ENCODE measurements around the gene OR52L1. TPM values are rescaled to one million over a fixed set of nuclear protein-coding genes. Genes with fewer than 3 reads are reported as not detected.

The OR52L1 gene
- total RNA-seq, 1 donor from 2014 or later, result not detected

DNA sequence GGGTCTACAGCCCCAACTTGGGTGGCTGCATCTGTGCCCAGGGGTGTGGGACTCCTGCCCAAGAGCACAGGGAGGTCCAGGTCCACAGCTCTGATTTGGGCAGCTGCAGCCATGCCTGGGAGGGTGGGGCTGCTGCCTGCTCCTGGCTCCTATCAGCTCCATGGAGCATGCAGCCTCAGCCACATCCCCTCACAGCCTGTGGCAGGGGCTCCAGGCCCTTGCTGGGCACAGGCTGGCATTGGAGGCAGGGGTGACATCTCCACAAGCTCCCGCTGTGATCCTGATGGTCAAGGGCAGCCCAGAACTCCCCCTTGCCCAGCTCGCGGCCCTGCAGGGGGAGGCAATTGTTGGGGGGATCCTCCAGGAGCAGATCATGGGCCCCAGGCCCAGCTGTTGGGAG is 26.3 kb upstream of the OR52L1 start:
- TF ChIP-seq POLR2AphosphoS5 (IDR thresholded peaks at IDR 0.05; ENCODE audit: insufficient read depth in 1 of 2, low read depth in 1 of 2) (no peak), POLR2A (IDR thresholded peaks at IDR 0.05) (no peak)
- TF ChIP-seq, protein P1, sequence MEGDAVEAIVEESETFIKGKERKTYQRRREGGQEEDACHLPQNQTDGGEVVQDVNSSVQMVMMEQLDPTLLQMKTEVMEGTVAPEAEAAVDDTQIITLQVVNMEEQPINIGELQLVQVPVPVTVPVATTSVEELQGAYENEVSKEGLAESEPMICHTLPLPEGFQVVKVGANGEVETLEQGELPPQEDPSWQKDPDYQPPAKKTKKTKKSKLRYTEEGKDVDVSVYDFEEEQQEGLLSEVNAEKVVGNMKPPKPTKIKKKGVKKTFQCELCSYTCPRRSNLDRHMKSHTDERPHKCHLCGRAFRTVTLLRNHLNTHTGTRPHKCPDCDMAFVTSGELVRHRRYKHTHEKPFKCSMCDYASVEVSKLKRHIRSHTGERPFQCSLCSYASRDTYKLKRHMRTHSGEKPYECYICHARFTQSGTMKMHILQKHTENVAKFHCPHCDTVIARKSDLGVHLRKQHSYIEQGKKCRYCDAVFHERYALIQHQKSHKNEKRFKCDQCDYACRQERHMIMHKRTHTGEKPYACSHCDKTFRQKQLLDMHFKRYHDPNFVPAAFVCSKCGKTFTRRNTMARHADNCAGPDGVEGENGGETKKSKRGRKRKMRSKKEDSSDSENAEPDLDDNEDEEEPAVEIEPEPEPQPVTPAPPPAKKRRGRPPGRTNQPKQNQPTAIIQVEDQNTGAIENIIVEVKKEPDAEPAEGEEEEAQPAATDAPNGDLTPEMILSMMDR (IDR thresholded peaks at IDR 0.05), result no peak
- intact Hi-C loops (cut with DNase I), result no loop called here
- no peaks in the 10 kb centered on the region for H3K9me3 ChIP-seq
- no peaks in the 10 kb centered on the region for H3K36me3 ChIP-seq
- H3K27me3 ChIP-seq, result no peaks in the 10 kb centered on the region
- H3K4me3 ChIP-seq, result no peak overlapping the region
- H3K27ac ChIP-seq, result no peak overlapping the region
- H3K4me1 ChIP-seq, result no peaks in the 10 kb centered on the region
- no peak for DNase-seq (ENCODE audit: extremely low spot score in 2 of 2)

DNA sequence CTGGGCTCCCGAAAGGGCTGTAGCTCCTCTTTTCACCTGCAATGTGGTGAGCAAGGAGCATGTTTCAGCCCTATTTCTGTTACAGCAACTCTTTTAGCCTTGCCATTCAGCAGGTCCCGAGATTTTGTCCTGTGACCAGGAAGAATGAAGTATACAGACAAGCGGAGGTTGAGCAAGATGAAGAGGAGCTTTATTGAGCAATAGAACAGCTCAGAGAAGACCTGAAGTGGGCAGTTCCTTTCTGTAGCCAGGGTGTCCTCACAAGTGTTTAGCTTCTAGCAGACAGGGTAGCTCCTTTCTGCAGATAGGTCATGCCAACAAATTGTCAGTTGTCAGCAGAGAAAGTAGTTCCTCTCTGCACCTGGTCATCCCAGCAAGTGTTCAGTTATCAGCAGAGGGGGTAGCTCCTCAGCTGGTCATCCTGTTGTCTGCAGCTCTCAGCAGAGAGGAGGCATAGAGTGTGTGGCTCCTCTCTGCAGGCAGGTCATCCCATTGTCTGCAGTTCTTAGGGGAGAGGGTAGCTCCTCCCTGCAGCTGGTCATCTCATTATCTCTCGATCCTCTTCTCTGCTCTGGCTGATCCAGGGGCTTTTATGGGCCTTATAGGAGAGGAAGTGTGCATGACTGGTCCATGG is 25.4 kb upstream of the OR52L1 start:
- Histone ChIP-seq H3K27ac (no peak overlapping the region), H3K4me1 (no peaks in the 10 kb centered on the region), H3K4me3 (no peak overlapping the region), H3K36me3 (no peaks in the 10 kb centered on the region), H3K9me3 (no peaks in the 10 kb centered on the region), H3K27me3 (no peaks in the 10 kb centered on the region)
- TF ChIP-seq, protein P1 (IDR thresholded peaks at IDR 0.05), result no peak
- no peak for TF ChIP-seq POLR2AphosphoS5 (IDR thresholded peaks at IDR 0.05; ENCODE audit: insufficient read depth in 1 of 2, low read depth in 1 of 2)
- TF ChIP-seq POLR2A (IDR thresholded peaks at IDR 0.05), result no peak
- intact Hi-C loops (cut with DNase I), result no loop called here
- DNase-seq (ENCODE audit: extremely low spot score in 2 of 2), result no peak

DNA sequence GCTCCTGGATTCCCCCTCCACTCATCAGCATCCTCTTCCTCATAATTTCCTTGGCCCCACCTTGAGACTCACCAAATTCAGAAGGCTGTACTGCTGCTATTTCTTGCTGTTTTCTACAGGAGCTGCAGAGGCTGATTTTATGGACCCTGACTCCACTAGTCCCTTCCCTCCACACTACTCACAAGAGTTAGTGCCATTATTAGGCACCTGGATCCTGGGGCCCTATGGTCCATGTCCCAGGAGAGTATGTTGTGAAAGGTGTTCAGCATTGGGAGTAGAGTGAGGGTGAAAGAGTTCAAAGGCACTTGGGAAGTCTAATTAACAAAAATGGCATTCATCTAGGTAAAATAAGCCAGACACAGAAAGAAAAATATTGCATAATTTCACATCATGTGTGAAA is 20.1 kb upstream of the OR52L1 start, which contains the start of gene OR56A4:
Gene OR56A4 (minus strand): TSS at position 101 of the 400 bp plus-strand sequence. CDS start 3,954 bp downstream, outside the sequence.
- intact Hi-C loops (cut with DNase I), result no loop called here
- no peaks in the 10 kb centered on the region for H3K4me1 ChIP-seq
- no peaks in the 10 kb centered on the region for H3K36me3 ChIP-seq
- no peak within 1 kb of the TSS for H3K4me3 ChIP-seq
- H3K27me3 ChIP-seq, result no peaks in the 10 kb centered on the region
- H3K9me3 ChIP-seq, result no peaks in the 10 kb centered on the region
- no peak for TF ChIP-seq POLR2A (IDR thresholded peaks at IDR 0.05)
- TF ChIP-seq, protein P1 (IDR thresholded peaks at IDR 0.05), result no peak
- TF ChIP-seq POLR2AphosphoS5 (IDR thresholded peaks at IDR 0.05; ENCODE audit: insufficient read depth in 1 of 2, low read depth in 1 of 2), result no peak
- H3K27ac ChIP-seq, result no peak within 1 kb of the TSS
- DNase-seq (ENCODE audit: extremely low spot score in 2 of 2), result no peak

DNA sequence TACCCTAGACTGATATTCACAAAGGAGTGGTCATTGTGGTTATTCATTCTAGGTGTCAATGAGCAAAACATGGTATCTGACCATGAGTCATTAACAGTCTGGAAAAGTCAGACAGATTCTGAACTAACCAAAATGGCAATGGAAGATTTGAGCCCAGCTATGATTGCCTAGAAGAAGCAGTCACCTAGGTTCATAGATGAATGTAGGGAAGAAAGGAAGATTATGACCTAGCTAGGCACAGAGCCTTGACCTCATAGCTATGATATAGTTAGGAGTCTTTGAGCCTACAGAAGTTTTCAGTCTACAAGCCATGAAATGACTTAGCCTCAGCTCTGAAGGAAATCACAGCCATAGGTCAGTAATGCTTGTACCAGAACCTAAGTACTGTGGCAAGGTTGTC is 19.6 kb upstream of the OR52L1 start:
- Histone ChIP-seq H3K9me3 (no peaks in the 10 kb centered on the region), H3K27me3 (no peaks in the 10 kb centered on the region), H3K4me1 (no peaks in the 10 kb centered on the region), H3K27ac (no peak overlapping the region), H3K4me3 (no peak overlapping the region), H3K36me3 (no peaks in the 10 kb centered on the region)
- DNase-seq (ENCODE audit: extremely low spot score in 2 of 2), result no peak
- intact Hi-C loops (cut with DNase I), result no loop called here
- TF ChIP-seq, protein P1 (IDR thresholded peaks at IDR 0.05), result no peak
- no peak for TF ChIP-seq POLR2AphosphoS5 (IDR thresholded peaks at IDR 0.05; ENCODE audit: insufficient read depth in 1 of 2, low read depth in 1 of 2)

DNA sequence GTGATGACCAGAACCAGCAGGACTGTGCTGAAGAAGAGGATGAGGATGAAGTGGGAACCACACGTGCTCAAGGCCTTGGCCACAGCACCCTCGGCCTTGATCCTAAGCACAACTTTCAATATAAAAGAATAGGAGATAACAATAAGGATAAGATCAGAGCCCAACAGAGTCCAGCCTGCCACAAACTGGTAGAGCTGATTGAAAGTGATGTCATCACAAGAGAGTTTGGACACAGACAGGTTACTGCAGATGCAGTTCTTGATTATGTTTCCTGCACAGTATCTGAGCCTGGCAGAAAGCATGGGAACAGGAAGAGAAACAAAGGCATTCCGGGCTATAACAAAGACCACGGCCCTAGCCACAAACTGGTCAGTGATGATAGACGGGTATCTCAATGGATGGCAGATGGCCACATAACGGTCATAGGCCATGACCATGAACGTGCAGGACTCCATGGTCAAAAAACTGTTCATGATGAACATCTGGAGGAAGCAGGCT is 15.5 kb upstream of the OR52L1 start:
- Histone ChIP-seq H3K36me3 (no peaks in the 10 kb centered on the region), H3K4me1 (no peaks in the 10 kb centered on the region), H3K27me3 (no peaks in the 10 kb centered on the region), H3K27ac (no peak overlapping the region), H3K9me3 (no peaks in the 10 kb centered on the region), H3K4me3 (no peak overlapping the region)
- intact Hi-C loops (cut with DNase I), result no loop called here
- DNase-seq (ENCODE audit: extremely low spot score in 2 of 2), result no peak
- no peak for TF ChIP-seq POLR2AphosphoS5 (IDR thresholded peaks at IDR 0.05; ENCODE audit: insufficient read depth in 1 of 2, low read depth in 1 of 2)
- TF ChIP-seq POLR2A (IDR thresholded peaks at IDR 0.05), result no peak
- TF ChIP-seq, protein P1 (IDR thresholded peaks at IDR 0.05), result no peak

All from vagina (tissue), 2 donors.